SKM-1 treated with dmso at 0.1 percent for 144 hours (cell line): ENCODE data around the gene UBC.
"Not testable (repeated sequence)": the region's sequence is repeated elsewhere in the genome, so short reads cannot be mapped to it uniquely, and the experiment has no call there.

Source experiments
- DNase-seq: peaks from one replicate; lab custom pipeline; 2025; ENCODE audit not compliant: unreplicated experiment; lab: John Stamatoyannopoulos, UW

Gene UBC

DNA sequence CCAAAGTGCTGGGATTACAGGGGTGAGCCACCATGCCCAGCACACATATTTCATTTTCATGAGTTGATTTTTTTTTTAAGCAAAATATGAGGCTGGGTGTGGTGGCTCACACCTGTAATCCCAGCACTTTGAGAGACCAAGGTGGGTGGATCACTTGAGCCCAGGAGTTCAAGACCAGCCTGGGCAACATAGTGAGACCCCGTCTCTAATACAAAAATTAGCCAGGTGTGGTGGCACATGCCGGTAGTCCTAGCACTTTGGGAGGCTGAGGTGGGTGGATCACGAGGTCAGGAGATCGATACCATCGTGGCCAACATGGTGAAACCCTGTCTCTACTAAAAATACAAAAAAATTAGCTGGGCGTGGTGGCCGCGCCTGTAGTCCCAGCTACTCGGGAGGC, 17.1 kb upstream of the UBC start:
- DNase-seq = not testable (repeated sequence)

DNA sequence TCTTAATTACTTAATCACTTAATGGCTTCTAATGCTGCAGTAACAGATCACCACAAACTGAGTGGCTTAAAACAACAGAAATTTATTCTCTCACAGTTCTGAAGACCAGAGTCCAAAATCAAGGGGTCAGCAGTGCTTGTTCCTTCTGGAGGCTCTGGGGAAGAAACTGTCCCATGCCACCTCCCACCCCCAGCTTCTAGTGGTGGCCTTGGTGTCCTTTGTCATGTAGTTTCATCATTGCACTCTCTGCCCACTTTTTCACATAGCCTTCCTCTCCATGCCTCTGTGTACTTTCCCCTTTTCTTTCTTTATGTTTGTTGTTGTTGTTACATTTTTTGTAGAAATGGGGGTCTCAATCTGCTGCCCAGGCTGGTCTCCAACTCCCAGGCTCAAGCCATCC, 16.1 kb upstream of the UBC start:
- DNase-seq = no peak

DNA sequence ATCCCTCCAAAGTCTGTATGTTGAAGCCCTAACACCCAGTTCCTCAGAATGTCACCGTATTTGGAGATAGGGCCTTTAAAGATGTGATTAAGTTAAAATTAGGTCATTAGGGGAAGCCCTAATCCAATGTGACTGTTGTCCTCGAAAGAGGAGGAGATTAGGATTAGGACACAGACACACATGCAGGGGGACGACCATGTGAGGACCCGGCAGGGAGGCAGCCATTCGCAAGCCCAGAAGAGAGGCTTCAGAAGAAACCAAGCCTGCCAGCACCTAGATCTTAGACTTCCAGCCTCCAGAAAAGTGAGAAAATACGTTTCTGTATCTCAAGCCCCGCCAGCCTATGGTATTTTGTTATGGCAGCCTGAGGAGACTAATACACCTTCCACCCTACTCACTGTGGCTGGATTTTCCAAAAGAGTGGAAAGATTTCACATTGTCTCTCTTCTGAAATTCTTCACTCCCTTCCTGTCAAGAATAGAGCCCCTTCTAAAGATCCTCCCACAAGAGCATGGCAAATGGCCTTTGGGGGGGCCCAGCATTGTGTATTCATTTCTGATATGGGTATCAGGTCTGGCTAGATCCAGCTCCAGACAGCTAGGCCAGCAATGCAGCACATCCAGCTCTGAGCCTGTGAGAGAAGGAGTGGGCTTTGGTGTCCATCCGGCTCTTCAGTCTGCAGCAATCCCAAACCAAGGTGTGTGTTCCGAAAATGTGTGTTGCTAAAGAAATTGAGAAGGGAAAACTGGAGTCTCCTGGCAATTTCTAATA, 15.4 kb upstream of the UBC start:
- no peak for DNase-seq

DNA sequence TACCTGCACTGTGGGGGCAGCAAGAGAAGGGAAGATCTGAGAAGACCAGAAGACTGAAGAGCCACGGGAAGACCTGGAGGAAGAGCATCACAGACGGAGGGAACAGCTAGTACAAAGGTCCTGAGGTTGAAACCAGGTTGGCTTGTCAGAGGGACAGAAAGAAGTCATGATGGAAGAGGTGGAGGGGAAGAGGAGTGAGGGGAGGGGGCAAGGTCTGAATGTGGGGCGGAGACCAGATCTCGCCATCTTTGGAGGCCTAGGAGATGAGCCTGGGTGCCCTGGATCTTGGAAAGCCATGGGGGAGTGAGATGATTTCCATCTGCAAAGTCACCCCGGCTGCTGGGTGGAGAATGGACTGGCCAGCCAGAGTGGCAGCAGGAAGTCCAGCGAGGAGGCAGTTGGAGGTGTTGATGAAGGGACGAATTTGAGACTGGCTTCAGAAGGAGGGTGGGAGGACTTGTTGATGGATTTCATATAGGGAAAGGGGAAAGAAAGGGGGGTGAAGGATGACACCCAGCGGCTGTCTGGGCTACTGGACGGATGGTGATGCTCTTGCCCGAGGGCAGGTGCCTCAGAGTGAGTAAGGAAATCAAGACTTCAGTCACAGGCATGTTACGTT, 14.6 kb upstream of the UBC start:
- DNase-seq = no peak

DNA sequence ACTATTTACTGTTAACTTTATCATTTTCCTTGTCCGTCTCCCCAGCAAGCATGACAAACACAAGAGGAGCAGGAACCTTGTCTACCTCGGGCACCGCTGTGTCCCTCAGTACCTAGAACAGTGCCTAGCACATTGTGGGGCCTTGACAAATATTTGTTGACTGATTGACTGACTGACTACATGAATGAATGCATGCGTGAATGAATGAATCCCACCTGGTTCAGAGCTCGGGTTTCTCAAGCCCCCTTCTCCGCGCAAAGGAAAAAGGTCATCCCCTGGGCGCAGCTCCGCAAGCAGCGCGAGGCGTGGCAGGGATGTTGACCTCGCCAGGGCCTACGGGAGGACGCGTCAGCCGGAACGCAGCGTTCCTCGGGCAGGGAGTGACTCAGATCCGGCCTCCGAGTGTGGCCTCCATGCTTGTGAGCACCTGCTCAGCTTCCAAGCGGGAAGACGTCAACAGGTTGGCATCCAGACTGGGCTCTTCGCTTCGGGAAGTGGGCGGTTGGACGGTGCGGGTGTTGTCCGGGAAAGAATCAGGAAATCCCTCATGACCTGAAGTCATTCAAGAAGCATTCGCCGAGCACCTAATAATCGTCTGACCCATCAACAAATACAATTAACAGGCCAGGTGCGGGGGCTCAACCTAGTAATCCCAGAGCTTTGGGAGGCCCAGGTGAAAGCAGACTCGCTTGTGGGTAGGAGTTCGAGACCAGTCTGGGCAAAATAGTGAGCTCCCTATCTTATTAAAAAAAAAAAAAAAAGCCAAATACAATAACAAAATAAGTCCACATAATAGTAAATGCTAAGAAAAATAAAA, 13.9 kb upstream of the UBC start:
- DNase-seq = no peak

DNA sequence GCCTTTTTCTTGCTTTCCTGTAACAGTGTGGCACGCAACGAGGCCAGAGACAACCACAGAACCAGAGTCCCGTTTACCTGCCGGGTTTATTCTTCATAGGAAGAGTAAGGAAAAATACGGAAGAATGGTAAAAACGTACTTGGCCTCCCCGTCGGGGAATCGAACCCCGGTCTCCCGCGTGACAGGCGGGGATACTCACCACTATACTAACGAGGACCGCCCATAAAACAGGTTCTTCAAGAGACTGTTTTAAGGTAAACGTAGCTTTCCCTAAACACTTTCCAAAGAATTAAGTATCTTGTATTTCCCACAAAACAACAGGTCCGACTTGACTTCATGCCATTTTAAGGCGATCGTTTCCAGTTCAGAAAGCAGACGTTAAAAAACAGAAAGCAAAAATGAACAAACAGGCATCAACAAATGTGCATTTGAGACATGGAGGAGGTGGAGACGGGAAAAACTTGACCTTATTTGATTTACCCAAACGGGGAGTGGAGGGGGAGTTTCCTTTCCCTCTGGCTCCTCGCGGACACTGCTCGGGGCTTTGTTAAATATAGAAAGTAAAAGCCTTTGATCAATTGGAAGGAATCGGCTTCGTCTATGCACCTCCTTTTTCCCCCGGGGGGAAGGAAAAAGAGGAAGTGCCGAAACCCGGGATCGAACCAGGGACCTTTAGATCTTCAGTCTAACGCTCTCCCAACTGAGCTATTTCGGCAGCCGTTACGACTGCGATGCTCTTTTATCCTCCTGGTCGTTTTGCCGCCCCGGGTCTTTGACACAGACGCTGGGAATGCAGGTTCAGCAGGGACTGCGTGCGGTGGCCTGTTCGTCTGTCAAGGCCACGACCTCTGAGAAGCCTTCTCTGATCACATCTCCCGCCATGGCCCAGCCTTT, 13.0 kb upstream of the UBC start:
- no peak for DNase-seq

DNA sequence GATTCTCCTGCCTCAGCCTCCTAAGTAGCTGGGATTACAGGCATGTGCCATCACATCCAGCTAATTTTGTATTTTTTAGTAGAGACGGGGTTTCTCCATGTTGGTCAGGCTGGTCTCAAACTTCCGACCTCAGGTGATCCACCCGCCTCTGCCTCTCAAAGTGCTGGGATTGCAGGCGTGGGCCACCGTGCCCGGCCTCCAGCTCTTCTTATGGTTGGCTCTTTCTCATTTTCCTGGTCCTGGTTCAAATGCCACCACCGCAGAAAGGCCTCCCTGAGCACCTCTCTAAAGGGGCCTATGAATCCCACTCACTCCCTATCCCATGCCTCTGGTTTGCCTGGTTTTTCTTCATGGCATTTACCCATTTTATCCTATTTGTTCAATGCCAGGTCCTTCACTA, 11.3 kb upstream of the UBC start:
- DNase-seq = not testable (repeated sequence)

DNA sequence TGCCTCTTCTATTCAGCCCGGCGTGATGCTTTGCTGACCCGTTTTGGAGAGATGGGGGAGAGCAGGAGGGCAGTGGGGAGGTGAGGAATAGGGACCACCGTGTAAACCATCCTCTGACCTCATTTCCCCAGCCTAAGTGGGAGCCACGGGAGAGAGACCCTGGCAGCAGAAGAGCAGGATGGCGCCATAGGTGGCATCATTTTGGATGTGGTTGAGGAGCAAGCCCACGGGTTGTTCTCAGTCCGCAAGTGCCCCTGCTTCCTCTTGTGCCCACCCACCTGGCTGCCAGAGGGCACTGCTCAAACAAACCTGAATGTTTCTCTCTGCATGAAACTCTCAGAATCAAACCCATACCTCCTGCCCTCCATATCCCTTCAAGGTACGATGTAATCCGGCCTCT, 10.7 kb upstream of the UBC start:
- DNase-seq = no peak

DNA sequence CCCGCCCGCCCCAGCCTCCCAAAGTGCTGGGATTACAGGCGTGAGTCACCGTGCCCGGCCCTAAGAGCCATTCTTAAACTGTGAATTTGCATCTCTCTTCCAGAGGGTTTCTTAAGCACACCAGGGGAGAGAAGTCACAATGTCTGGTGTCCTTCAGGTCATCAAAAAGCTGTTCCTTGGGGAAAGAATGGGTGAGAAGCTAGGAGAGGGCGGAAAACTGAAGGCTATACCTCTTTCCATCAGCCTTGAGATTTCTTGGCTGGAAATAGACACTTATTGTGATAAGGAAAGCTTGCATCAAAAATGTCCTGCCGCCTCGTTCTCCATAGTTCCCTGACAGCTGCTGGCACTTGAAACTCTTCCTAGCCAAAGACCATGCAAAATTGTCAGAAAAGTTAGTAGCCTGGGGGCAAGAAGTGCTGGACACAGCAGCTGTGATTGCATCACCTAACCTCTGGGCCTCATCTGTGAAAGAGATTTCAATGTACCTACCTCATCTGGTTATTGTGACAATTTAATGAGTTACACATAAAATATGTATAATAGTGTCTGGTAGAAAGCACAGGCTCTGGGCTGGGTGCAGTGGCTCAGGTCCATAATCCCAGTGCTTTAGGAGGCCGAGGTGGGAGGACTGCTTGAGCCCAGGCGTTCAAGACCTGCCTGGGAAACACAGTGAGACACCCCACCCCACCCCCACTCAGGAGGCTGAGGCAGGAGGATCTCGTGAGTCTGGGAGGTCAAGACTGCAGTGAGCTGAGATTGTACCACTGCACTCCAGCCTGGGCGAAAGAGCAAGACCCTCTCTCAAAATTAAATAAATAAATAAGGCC, 9.7 kb upstream of the UBC start:
- no peak for DNase-seq

DNA sequence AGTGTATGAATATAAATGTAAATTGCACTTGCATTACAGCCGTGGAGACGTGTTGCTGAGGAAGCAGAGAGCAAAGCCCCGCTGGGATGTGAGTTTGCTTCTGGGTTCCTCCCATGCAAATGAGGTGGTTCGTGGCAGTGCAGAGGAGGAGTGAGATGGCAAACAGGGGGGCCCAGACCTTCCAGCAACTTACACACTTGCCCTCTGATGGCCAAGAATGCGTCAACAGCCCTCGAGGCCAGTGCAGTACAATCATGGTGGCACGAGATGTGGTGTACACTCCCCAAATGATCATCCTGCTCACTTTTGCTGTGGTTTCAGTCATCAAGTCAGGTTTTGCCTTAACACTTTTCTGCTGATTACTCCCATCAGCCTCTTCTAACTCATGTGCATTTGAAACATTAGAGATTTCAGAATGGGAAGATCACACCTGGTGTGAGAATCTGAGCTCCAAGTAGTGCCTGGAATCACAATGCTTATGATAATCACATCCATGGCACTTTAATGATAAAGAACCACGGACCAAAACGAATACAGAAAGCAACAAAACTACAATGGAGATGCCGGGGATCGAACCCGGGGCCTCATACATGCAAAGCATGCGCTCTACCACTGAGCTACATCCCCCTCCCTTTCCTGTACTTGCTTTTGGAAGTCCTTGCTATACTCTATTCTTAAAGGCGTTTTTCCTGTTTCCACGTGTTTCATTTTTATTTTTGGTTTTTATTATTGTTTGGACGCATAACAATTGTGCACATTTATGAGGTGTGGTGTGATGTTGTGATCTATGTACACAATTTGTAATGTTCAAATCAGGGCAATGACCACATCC, 7.0 kb upstream of the UBC start:
- DNase-seq = no peak

DNA sequence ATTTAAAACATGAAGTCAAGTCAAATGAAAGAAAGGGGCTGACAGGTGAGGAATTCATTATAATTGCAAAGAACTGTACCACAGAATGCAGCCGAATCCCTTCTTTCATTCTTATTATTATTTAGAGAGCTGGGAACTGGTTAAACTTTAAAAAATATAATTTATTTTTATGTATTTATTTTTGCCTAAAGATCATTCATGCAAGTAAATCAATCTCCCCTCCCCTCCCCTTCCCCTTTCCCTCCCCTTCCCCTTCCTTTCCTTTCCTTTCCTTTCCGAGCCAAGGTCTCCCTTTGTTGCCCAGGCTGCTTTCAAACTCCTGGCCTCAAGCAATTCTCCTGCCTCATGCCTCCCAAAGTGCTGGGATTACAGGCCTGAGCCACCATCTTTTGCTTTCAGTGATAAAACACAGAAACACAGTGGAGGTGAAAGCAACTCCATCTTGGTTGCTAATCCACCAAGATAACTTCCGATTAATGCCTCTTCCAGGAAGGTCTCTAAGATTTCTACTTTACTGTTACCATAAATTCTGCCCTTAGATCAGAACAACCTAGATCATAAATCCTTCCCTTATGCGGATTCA, 6.0 kb upstream of the UBC start:
- no peak for DNase-seq

DNA sequence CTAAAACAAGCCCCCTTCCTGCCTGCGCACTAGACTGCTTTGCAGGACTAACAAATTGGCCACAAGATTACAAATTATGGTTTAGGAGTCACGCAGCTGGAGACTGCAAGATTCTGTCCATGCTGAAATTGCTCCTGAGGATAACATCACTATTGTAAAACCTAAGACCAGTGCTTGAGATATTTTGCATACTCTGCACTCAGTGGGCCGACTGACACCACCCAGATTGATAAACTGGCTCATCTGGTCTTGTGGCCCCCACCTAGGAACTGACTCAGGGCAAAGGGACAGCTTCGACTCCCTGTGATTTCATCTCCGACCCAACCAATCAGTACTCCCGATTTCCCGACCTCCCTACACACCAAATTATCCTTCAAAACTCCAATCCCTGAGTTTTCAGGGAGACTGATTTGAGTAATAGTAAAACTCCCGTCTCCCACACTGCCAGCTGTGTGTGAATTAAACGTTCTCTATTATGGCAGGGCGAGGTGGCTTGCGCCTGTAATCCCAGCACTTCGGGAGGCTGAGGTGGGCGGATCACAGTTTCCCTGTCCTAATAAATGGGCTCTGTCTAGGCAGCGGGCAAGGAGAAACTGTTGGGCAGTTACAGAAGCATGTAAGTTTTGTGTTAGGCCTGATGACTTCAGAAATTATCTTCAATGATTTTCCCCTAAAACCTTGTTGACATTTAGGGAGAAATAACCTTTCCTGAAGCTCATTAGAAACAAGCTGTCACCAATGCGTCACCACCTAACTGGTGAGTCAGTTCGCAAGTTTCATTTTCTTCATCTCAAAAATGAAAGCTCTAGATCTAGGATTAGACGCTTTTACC, 5.3 kb upstream of the UBC start:
- DNase-seq = no peak

DNA sequence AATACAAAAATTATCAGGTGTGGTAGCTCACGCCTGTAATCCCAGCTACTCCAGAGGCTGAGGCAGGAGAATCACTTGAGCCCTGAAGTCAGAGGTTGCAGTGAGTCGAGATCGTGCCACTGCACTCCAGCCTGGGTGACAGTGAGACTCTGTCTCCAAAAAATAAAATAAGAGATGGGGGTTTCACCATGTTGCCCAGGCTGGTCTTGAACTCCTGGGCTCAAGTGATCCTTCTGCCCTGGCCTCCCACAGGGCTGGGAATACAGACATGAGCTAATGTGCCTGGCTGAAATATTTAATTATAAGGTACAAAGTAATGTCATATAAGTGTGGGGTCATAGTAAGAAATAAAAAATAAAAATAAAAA, 4.2 kb upstream of the UBC start:
- DNase-seq = not testable (repeated sequence)

DNA sequence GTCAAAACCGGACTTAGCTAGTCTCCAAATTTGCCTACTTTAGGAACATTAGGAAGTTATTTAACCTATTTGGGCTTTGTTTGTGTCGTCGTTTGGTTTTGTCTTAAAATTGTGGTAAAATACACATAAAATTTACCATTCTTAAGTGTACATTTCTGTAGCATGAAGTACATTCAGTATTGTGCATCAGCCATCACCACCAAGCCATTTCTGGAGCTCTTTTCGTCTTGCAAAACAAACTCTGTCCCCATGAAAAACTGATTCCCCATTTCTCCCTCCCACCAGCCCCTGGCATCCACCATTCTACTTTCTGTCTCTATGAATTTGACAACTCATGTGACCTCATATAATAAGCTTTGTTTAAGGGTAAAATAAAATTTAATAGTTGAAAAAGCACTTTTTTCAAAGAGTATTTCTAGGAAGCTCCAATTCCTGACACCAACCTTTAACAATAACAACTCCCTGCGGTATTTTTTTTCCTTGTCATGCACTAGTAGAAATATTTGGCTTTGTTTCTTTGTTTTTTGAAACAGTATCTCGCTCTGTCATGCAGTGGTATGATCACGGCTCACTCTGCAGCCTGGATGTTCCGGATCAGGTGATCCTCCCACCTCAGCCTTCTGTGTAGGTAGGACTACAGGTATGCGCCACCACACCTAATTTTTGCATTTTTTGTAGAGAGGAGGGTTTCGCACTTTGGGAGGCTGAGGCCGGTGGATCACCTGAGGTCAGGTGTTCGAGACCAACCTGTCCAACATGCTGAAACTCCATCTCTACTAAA, 3.6 kb upstream of the UBC start:
- DNase-seq = no peak

DNA sequence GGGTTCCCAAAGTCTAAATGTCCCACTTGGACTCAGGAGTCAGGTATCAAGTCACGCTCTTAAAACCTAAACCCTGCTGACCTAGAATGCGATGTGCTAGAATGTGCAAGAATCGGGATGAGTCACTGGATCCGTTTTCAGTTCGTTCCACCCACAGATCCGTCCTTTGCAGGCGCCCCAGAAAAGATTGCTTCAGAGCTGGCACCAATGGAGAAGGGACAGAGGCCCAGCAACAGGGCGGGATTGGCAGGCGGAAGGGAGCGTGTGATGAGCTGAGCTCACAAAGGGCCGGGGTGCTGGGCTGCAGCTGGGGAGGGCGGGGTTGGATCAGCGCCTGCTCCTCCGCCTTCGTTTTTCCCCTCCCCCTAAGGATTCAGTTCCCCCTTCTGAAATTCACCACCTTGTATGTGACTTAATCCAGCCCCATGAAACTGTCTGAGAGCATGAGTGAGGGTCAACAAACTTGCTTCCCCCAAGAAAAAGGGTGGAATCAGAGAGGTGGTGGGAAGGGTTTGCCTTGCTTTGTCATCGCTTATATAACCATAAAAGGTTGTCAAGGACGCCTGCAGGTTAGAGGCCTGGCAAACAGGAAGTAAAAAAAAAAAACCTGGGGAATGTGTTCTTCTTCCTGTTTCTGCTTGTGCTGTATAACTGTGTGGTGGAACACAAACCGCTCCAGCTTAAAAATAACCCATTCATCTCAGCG, 2.8 kb upstream of the UBC start:
- no peak for DNase-seq

DNA sequence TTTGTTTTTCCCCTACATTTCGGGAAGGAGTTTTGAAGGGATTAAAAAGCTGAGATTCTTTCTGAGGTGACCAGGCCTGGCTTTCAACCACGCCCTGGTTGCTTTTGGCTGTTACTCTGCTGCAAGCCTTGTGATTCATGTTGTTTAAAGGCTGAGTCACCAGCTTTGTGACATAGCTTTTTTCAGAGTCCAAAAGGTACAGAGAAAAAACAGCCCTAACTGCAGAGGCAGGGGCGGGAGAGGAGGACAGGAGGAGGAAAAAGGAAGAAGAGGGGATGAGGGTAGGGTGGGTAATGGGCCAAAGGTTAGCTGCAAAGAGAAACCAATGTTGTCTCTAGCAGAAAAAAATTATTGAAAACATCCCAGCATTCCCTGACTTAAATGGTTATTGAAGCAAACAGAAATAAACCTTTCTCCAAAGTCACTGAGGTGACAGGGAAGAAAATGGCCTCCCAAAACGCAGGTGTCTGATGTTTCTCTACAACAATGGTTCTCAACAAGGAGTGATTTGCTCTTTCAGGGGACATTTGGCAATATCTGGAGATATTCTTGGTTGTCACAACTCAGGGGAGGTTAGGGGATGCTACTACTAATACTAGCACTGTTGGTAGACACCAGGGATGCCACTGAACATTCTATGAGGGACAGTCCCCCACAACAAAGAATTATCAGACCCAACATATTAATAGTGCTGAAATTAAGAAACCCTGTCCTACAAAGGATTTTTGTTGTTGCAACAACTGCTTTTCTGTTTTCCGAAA, 2.1 kb upstream of the UBC start:
- no peak for DNase-seq
